ENCODE results near the gene TTR.

The TTR gene

DNA sequence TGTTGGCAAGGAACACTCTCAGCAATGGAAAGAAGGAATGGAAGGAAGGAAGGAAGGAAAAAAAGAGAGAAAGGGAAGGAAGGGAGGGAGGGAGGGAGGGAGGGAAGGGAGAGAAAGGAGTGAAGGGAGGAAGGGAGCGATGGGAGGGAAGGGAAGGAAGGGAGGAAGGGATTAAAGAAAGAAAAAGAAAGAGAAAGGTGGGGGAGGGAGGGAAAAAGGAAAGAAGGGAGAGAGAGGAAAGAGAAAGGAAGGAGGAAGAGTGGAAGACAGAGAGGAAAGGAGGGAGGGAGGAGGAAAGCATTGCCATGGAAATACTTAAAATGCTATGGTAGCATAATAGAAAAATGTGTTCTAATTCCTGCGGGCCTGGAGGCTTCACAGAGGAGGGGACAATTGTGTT, 22.4 kb downstream of the TTR start:
- DNase-seq (ENCODE audit: low spot score) (no peak), FAIRE-seq (no peak)

DNA sequence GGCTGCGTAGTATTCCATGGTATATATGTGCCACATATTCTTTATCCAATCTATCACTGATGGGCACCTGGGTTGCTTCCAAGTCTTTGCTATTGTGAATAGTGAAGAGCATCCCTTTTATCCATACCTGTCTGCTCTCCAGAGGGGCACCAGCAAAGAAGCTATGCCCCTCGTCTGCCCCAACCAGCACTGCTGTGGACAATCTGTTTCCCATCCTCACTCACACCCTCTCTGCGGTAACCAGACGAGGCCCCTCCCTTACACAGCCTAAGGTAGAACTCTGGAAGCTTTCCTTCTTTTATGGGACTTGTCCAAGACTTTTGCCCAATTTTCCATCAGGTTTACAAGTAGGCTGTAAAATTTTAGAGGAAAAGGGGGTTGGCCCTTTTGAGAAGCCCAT, 24.9 kb downstream of the TTR start:
- DNase-seq (ENCODE audit: low spot score) (no peak), FAIRE-seq (no peak)

DNA sequence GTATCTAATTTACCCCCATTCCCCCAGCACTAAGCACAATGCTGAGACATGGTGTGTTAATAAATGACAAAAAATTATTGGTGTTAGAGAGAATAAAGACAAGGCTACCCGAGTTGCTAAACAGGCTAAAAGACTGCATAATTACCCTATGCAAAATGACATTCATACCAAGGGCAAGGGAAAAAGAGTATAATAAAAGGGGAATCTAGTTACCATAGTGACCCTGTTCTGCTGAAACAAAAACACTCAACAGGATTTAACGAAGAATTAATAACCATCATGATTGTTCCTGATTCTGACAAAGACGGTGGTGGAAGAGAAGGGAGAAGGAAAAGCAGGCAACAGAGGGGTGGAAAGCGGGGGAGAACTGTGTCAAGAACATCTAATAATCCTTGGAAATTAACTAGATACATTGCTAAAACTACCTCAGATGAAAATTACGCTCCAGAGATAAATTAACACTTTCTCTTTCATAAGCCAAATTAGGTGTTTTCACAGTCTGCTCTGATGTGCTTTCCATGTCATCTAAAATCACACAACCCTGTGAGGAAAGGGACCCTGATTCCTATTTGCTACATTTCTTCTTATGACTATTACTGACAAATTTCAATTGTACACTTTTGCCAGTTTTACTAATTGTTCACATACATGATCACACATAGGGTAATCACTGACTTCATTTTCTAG, 25.5 kb downstream of the TTR start:
- DNase-seq (ENCODE audit: low spot score) (no peak), FAIRE-seq (no peak)

DNA sequence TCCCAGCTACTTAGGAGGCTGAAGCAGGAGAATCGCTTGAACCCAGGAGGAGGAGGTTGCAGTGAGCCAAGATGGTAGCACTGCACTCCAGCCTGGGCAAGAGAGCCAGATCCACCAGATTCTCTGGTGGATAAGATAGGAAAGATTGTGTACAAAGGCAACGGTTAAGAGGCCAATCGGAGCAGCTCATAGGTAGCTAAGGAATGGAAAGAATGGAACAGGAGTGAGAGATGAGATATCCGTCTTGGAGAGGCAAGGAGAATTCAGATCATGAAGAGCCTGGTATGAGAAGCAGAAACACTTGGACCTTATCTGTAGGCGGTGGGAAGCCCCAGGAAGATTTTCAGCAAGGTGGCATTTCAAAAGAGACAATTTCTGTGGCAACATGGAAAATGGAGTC, 27.1 kb downstream of the TTR start:
- FAIRE-seq, result no peak
- DNase-seq (ENCODE audit: low spot score), result no peak

DNA sequence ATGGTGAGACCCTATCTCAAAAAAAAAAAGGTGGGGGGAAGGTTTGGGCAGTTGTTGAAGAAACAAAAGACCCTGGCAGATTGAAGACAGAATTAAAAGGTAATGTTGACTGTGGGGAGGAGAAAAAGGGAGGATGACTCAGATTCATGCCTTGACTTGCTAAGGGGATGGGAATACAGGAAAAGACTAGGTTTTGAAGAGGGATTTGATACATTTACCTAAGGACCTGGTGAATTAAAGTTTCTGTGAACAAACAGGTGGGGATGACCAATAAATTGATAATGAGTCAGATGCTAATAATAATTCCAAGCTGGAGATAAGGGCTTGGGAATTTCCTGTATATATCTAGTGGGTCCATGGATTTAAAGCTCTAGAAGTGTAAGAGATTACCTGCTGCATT, 27.6 kb downstream of the TTR start:
- FAIRE-seq, result no peak
- DNase-seq (ENCODE audit: low spot score), result no peak

DNA sequence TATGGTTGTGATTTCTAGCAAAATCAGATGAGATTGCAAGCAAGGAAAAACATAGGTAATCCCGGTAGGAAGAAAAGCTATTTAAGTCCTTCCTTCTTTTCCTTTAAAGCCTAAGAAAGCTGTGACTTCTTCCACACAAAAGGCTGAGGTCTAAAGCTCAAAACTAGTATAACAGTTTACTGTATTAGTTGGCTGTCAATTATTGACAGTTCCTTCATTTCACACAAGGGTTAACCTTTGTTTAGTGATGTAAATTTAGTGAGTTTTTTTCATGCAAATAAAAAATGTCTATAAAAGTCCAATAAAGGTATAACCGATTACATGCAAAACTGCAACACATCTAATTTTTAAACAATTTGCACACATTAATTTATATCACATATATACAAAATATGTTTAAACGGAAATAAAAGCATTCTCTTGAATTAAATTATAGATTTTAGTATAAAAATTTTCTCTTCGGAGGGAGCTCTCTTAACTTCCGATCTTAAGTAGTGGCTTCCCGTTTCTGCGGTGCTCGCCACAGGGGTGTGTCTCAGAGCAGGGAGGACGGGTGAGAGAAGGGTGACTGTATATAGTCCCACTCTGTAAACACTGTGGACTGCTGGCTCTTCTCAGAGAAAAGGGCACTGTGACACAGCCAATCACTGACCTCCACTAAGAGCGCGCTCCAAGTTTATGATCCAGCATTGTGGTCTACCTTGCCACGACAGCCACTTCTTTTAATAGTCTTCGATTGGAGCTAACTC, 33.4 kb downstream of the TTR start:
- no peak for DNase-seq (ENCODE audit: low spot score)

DNA sequence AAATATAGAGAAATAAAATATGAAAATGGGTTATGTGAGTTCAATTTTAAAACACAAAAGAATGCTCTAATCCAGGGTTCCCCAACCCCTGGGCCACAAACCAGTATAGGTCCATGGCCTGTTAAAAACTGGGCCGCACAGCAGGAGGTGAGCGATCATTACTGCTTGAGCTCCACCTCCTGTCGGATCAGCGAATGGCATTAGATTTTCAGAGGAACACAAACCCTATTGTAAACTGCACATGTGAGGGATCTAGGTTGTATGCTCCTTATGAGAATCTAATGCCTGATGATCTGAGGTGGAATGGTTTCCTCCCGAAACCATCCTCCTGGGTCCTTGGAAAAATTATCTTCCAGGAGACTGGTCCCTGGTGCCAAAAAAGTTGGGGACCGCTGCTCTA, 34.7 kb downstream of the TTR start:
- DNase-seq (ENCODE audit: low spot score) (no peak), FAIRE-seq (no peak)

More for the DNA sequence above, 33.4 kb downstream of the TTR start:
- no peak for FAIRE-seq

DNA sequence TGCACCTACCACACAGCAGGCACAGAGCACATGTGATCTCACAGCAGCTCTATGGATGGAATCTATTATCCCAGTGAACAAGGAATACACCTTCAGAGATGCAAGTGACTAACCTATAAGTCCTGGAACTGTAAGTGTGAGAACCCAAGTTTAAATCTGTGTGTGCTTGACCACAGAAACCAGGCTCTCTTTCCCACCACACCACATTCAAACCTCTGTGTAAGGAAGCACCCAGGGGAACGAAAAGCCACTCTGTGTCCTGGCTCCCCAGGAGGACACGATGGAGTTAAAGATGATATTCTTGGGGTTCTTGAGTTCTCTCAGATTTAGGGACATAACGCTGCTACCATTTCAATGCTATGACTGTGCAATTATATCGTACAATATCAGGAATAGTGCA, 38.9 kb downstream of the TTR start:
- DNase-seq (ENCODE audit: low spot score) (no peak), FAIRE-seq (no peak)

DNA sequence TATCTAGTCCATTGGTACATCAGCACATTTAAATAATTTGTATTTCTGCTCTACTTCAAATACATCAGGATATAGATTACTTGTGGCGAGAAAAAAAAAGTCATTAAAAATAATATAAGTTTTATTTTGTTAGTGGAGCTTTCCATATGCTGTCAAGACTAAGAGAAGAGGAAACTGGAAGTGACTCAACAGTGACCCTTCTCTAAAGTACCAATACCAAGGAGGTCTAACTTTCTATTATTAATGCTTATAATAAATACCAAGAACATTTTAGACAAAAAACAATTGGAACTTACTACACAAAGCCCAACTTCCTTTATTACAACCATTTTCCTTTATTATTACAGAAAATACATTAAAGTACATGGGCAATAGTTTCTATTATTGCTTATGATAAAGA, 39.8 kb downstream of the TTR start:
- FAIRE-seq, result no peak
- no peak for DNase-seq (ENCODE audit: low spot score)

DNA sequence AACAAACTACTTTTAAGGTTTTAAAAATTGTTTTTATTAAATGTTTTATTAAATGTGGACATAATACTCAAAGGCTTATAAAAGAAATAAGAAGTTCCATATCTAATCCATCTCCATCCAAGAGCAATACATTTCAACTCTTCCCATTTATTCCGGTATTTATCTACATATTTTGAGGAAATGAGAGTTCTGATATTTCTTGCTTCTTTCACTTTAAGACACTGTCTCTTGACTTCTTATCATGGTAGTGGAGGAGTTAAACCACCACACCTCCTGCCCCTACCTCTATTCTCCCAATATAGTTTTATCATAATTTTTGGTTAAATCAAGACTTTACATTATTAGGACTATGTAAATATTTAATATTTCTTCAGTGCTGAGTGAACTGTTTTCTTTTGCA, 40.7 kb downstream of the TTR start:
- FAIRE-seq, result no peak
- no peak for DNase-seq (ENCODE audit: low spot score)

DNA sequence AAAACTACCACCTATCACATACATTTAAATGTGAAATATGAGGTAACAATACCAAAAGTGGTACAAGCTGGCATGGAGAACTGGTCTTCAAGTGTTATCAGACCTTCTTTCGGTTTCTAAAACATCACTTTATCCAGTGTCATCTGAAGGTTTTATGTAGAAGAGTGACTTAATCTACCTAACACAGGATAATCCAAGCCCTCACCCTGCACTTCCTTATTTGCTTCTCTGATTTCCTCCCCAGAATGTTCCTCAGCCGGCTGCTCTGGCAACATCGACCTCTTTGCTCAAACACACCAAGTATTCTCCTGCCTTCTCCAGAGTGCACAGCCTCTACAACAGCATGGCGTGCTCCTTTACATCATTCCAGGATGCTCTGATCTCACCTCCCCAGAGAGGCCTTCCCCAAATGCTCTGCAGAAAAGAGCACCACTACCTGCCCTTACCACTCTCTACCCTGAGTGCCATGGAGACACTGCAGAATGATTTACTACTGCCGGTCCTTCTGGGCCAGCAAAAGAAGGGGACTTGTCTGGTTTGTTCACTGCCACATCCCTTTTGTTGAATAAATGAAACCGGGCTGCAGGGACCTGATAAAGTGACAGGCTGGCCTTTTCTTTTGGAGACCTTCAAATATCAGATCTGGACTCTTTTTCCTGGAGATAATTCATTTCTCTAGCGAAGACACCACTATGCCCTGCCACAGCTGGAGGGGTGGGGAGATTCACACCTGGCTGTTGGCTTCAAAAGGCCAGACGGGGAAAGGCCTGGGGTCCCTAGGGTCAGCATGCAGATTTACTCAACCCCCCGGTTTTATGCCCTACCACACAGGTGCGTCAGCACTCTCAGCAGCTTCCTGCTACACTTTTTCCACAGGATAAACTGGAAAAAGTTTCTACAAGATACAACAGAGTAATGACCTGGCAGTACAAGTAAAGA, 42.0 kb downstream of the TTR start:
- no peak for DNase-seq (ENCODE audit: low spot score)
- FAIRE-seq, result no peak

DNA sequence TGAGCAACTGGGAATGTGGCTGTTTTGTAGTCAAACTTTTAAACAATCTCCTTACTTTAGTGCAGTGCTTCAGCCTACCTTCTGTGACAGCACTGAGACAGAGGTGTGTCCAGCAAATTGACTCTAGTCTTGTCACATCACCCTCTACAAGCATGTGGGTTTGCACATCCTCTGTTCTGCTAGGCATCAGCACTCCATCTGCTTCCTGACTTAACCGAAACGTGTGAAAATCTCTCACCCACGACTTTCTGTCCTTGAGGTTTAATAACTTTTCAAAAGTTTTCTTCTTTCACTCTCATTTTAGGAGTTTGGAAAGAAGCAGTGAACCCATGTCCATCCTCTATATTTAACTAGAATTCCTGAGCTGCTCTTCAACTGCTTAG, 42.6 kb downstream of the TTR start:
- FAIRE-seq, result no peak
- DNase-seq (ENCODE audit: low spot score), result no peak

DNA sequence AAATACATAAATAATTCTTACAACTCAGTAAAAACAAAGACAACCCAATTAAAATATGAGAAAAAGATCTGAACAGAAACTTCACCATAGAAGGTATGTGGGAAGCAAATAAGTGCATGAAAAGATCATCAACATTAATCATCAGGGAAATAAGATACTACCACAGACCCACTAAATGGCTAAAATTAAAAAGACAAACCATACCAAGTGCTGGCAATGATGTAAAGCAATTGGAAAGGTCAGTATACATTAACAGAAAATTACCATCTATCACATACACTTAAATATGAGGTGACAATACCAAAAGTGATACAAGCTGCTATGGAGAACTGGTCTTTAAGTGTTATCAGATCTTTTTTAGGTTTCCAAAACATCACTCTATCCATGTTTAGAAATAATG, 44.7 kb downstream of the TTR start:
- FAIRE-seq (no peak), DNase-seq (ENCODE audit: low spot score) (no peak)

DNA sequence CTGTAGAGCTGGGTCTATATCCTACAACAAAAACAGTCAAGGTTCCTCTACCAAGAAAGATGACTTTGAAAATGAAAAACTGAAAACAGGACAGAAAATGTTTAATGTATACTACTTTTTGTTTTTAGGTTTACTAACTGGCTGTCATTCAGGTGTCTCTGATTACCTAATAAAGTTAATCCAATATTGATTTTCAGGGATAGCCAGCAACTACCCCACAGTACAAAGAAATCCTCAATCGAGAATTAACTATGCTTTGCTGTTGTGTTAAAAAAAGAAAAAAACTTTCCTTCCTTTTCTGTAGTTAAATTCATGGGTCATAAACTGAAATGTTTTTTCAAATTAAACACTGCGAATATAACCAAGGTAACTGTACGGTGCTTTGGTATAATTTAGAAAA, 45.8 kb downstream of the TTR start:
- FAIRE-seq (no peak), DNase-seq (ENCODE audit: low spot score) (no peak)

DNA sequence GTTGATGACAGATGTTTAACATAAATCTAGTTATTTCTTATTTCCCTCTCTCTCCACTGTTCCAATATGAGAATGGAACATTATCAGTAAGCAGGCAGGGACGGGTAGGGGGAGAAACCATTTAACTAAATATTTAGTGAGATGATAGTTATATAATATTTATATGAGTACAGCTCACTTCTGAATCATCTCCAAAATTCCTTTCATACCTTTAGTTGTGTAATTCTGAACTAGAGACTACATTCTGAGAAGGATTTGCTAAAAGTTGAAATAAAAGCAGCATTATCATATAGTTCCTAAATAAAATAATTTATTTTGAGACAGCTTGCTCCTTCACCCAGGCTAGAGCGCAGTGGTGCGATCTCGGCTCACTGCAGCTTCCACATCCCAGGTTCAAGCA, 51.3 kb downstream of the TTR start:
- FAIRE-seq, result no peak

DNA sequence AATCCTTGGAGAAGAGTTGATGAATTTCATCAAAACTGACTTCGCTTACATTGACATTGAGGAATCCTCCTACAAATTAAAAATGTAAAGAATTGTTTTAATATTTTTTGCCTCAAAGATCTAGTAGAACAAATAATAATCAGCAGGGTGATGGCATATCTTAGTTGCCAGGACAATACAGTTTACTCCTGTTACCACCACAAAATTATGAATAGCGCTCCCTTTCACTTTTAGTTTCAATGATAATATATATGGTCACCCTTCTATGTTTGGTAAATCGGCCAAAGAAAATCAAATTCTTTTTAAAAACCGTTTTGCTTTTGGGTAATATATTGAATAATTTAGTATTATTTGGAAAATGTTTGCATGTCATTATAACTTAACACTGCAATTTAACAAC, 53.7 kb downstream of the TTR start:
- no peak for FAIRE-seq

More for the DNA sequence above, 51.3 kb downstream of the TTR start:
- no peak for DNase-seq (ENCODE audit: low spot score)

DNA sequence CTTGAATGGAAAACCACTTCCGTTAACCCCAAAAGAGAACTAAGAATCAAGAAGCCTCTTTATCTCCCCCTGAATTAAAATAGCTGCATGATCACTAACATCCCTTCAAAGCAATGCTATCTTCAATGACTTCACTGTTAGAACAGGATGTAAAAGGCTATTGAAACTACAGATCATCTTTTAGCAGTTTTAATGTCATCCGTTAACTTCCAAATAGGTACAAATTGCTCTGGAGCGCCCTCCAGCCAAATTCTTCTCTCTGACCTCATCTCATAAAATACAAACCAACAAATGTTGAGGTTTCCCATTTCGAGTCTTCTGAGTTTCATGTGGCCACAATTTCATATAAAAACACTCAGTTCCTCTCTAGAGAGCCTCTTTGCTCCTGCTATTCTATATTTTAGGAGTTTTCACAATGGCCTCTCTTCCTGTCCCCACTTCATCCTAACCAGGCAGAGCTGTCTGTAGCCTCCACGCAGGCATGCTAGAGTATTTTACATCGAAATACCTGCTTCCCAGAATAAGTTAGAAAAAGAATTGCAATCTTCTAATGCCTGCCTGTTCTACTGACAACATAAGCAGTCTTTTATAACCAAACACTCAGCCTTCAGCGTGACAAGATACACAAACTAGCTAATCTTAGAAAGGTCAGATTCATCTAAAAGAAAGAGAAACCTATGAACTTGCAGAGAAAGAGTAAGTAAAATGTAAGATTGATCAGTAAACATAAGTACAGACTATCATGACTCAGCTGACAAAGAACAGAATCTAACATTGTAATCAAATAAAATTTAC, 54.9 kb downstream of the TTR start:
- DNase-seq (ENCODE audit: low spot score), result no peak
- FAIRE-seq, result no peak

More for the DNA sequence above, 53.7 kb downstream of the TTR start:
- DNase-seq (ENCODE audit: low spot score), result no peak

DNA sequence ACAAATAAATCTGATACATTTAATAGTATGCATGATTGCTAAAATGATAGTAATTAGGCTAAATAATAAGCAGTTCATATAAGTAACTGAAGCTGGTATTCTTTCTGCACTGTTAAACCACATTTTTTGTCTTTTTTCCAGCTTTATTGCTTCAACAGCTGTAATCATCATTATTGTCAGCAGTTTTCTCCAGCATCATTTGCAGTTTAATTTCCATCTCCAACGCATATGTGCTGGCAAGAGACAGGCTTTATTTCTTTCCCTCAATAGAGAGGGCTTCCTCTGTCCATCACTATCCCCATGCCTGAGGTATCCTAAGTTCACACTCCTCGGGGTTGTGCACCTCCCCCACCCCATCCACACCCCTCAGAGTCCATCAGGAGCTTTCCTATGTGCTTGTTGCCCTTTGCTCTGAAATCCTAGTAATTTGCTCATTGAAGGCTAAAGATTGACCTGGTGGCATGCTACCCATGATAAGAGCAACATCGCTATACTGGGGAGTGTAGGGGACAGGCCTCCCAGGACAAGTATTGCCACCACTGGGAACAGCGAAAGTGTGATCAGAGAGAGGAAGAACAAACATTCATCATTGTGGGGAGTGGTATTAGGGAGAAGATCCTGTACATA, 55.6 kb downstream of the TTR start:
- no peak for DNase-seq (ENCODE audit: low spot score)
- FAIRE-seq, result no peak

All from RCC 7860 (cell line).